MCF 10A (cell line): ENCODE results near the gene CCR6. TPM values are rescaled to one million over a fixed set of nuclear protein-coding genes. Genes with fewer than 3 reads are reported as not detected.

Experiments
- BruUV-seq: library from RNA; stranded (reverse); fragments of 400-500 nt; replicated peaks from 2 replicates; lab custom pipeline; 2021; lab: Mats Ljungman, UMichigan
- CTCF ChIA-PET: fragments of 300-600 bp; sonication (Branson Sonifier 250); formaldehyde crosslinking; extraction: SDS; loops from one replicate; lab custom pipeline; 2021; ENCODE audit warnings: antibody characterized with exemption, inconsistent platforms; lab: Yijun Ruan, JAX
- POLR2A ChIA-PET: fragments of 300-600, 350-650 bp; sonication (Branson Sonifier 250); formaldehyde crosslinking; extraction: SDS; loops from one replicate; lab custom pipeline; 2020; ENCODE audit warnings: antibody characterized with exemption, inconsistent platforms; lab: Yijun Ruan, JAX
- DNase-seq: peaks from one replicate; pipeline ENCODE4 v3.0.0-alpha.2; 2018; ENCODE audit not compliant: unreplicated experiment
- H3K27ac Mint-ChIP-seq: one replicate; pipeline ENCODE4 v1.8.0; 2022; ENCODE audit warnings: mild to moderate bottlenecking, low read depth, mixed read lengths; ENCODE audit not compliant: unreplicated experiment
- H3K27me3 Mint-ChIP-seq: one replicate; pipeline ENCODE4 v1.8.0; 2022; ENCODE audit warnings: mixed read lengths; ENCODE audit not compliant: insufficient read depth, unreplicated experiment
- H3K36me3 Mint-ChIP-seq: one replicate; pipeline ENCODE4 v1.8.0; 2022; ENCODE audit warnings: mild to moderate bottlenecking, moderate library complexity, mixed read lengths; ENCODE audit not compliant: insufficient read depth, unreplicated experiment
- H3K4me1 Mint-ChIP-seq: one replicate; pipeline ENCODE4 v1.8.0; 2022; ENCODE audit warnings: mixed read lengths; ENCODE audit not compliant: insufficient read depth, unreplicated experiment
- H3K4me3 Mint-ChIP-seq: one replicate; pipeline ENCODE4 v1.8.0; 2022; ENCODE audit warnings: mild to moderate bottlenecking, moderate library complexity, mixed read lengths; ENCODE audit not compliant: unreplicated experiment
- H3K9me3 Mint-ChIP-seq: one replicate; pipeline ENCODE4 v1.8.0; 2022; ENCODE audit warnings: mixed read lengths; ENCODE audit not compliant: unreplicated experiment
- intact Hi-C: fragments of 100-400 bp; cut with micrococcal nuclease; formaldehyde crosslinking; loops from 2 replicates; pipeline ENCODE4 v1.14.1; 2022
- total RNA-seq: library from RNA; stranded (reverse); gene quantifications from 2 replicates; pipeline ENCODE4 v1.2.3, GENCODE V29; 2022
- TF ChIP-seq, protein P1 (sequence below): fragments of 200-600 bp; IDR thresholded peaks from one replicate; pipeline ENCODE4 v1.8.0; 2022; ENCODE audit warnings: antibody characterized with exemption, mild to moderate bottlenecking; ENCODE audit not compliant: unreplicated experiment

CCR6 gene
- total RNA-seq, 1 experiment from 2014 or later = not detected

DNA sequence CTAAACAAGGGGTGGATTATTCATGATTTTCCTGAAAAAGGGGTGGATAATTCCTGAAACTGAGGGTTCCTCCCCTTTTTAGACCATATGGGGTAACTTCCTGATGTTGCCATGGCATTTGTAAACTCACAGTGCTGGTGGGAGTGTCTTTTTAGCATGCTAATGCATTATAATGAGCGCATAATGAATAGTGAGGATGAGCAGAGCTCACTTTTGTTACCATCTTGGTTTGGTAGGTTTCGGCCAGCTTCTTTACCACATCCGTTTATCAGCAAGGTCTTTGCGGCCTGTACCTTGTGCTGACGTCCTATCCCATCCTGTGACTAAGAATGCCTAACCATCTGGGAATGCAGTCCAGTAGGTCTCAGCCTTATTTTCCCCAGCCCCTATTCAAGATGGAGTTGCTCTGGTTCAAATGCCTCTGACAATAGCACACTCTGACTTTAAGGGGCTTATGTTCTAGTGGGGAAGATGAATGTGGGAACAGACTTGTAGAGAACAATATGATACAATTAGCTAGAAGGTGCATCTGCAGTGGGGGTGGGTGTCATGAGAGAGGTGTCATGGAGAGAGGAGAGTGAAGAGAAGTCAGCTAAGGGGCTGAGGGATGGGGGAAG, 39.1 kb downstream of the CCR6 start:
- intact Hi-C loops = no loop called here
- Mint-ChIP-seq H3K9me3 (no peaks in the 10 kb centered on the region), H3K27ac (peak overlapping the region; percentile 28), H3K36me3 (no peaks in the 10 kb centered on the region), H3K27me3 (peaks cover 46% of the 10 kb centered on the region), H3K4me3 (no peak overlapping the region), H3K4me1 (no peaks in the 10 kb centered on the region)
- BruUV-seq = no TSS peak
- DNase-seq = no peak
- TF ChIP-seq, protein P1, sequence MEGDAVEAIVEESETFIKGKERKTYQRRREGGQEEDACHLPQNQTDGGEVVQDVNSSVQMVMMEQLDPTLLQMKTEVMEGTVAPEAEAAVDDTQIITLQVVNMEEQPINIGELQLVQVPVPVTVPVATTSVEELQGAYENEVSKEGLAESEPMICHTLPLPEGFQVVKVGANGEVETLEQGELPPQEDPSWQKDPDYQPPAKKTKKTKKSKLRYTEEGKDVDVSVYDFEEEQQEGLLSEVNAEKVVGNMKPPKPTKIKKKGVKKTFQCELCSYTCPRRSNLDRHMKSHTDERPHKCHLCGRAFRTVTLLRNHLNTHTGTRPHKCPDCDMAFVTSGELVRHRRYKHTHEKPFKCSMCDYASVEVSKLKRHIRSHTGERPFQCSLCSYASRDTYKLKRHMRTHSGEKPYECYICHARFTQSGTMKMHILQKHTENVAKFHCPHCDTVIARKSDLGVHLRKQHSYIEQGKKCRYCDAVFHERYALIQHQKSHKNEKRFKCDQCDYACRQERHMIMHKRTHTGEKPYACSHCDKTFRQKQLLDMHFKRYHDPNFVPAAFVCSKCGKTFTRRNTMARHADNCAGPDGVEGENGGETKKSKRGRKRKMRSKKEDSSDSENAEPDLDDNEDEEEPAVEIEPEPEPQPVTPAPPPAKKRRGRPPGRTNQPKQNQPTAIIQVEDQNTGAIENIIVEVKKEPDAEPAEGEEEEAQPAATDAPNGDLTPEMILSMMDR = no peak
- CTCF ChIA-PET = interaction anchor here (0.6 to 1.2 kb wide), 3 partner anchors 20 to 96 kb away, joined by 3 to 5 read pairs (median 4); no protein-coding TSS in a partner anchor
- POLR2A ChIA-PET = no interaction called here

DNA sequence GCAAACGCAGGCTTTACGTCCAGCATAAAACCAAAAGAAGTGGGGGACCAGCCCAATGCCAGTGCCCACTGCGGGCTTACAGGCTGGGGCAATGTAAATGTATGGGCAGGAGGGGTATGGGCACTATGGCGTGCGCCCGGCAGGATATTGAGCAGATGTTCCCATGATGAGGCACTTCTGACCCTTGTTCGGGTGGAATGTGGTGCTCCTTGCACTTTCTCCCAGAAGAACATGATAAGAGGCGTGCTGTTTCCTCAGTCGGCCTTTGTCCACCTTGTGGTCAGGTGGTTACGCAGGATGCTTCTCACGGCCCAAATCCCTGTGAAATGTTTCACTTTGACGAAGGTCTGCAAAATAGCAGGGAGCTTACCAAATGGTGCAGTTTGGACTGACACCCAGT, 39.7 kb downstream of the CCR6 start:
- peaks cover 46% of the 10 kb centered on the region for H3K27me3 Mint-ChIP-seq
- H3K9me3 Mint-ChIP-seq = no peaks in the 10 kb centered on the region
- no peaks in the 10 kb centered on the region for H3K36me3 Mint-ChIP-seq
- no TSS peak for BruUV-seq
- ChIA-PET CTCF (interaction anchor here (0.6 kb wide), 2 partner anchors 62 to 96 kb away, joined by 4 to 5 read pairs; no protein-coding TSS in a partner anchor), POLR2A (no interaction called here)
- H3K4me3 Mint-ChIP-seq = no peak overlapping the region
- no peak overlapping the region for H3K27ac Mint-ChIP-seq
- intact Hi-C loops = no loop called here
- DNase-seq = no peak
- TF ChIP-seq, protein P1 = no peak
- no peaks in the 10 kb centered on the region for H3K4me1 Mint-ChIP-seq

DNA sequence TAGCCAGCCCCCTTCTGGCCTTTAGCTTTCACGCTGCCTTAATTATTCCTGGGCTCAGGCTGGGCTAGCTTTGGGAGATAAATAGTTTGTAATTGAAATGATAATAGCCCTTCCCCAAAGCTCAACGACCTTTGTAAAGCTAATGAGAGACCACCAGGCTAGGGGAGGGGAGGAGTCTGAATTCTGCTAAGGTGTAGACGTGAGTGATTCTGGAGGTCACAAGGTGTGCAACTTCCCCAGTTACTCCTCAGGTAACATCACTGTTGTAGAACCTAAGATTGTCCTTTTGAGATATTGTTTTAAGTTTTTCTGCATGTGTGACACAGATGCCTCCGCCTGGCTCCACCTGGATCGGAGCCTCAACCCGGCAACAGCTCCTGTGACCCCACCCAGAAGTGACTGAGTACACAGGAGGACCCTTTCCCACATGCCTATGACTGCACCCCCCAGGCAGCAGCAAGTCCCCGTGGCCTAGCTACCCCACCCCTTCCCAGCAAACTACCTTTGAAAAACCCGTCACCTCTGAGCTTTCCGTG, 40.6 kb downstream of the CCR6 start:
- CTCF ChIA-PET = no interaction called here
- H3K4me3 Mint-ChIP-seq = no peak overlapping the region
- POLR2A ChIA-PET = interaction anchor here (0.6 to 0.7 kb wide), 3 partner anchors 31 to 382 kb away, joined by 3 to 4 read pairs (median 3); no protein-coding TSS in a partner anchor
- no peaks in the 10 kb centered on the region for H3K4me1 Mint-ChIP-seq
- TF ChIP-seq, protein P1 = no peak
- no peak overlapping the region for H3K27ac Mint-ChIP-seq
- intact Hi-C loops = no loop called here
- H3K27me3 Mint-ChIP-seq = peaks cover 47% of the 10 kb centered on the region
- no peaks in the 10 kb centered on the region for H3K9me3 Mint-ChIP-seq
- no TSS peak for BruUV-seq
- DNase-seq = no peak
- no peaks in the 10 kb centered on the region for H3K36me3 Mint-ChIP-seq

DNA sequence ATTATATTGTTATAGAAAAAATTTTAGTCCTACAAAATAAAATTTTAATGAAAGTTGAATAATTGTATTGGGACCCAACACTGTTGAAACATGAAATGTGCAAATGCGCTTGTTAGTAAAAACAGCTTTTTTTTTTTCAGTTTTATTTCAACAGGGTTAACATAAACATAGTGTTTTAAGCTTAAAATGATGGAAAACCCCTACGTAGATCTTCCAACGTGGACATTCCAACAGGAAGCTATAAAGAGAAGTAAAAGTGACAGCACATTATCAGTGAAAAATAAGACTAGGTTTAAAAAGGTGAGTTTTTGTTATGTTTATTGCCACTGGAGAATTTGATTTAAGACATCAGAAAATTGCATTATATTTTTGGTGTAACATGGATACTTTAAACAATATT, 41.4 kb downstream of the CCR6 start:
- DNase-seq = no peak
- peaks cover 51% of the 10 kb centered on the region for H3K27me3 Mint-ChIP-seq
- no TSS peak for BruUV-seq
- TF ChIP-seq, protein P1 = no peak
- no peaks in the 10 kb centered on the region for H3K4me1 Mint-ChIP-seq
- ChIA-PET CTCF (no interaction called here), POLR2A (no interaction called here)
- H3K36me3 Mint-ChIP-seq = no peaks in the 10 kb centered on the region
- H3K4me3 Mint-ChIP-seq = no peak overlapping the region
- H3K27ac Mint-ChIP-seq = no peak overlapping the region
- H3K9me3 Mint-ChIP-seq = peaks cover 2% of the 10 kb centered on the region
- intact Hi-C loops = no loop called here
